AG08395 (cell line): ENCODE results near the gene NAXD.
"Not testable (repeated sequence)": the region's sequence is repeated elsewhere in the genome, so short reads cannot be mapped to it uniquely, and the experiment has no call there.

Source experiments
- DNase-seq: peaks from one replicate; pipeline ENCODE4 v3.0.0; 2012; ENCODE audit warnings: mixed read lengths, low spot score

NAXD gene

DNA sequence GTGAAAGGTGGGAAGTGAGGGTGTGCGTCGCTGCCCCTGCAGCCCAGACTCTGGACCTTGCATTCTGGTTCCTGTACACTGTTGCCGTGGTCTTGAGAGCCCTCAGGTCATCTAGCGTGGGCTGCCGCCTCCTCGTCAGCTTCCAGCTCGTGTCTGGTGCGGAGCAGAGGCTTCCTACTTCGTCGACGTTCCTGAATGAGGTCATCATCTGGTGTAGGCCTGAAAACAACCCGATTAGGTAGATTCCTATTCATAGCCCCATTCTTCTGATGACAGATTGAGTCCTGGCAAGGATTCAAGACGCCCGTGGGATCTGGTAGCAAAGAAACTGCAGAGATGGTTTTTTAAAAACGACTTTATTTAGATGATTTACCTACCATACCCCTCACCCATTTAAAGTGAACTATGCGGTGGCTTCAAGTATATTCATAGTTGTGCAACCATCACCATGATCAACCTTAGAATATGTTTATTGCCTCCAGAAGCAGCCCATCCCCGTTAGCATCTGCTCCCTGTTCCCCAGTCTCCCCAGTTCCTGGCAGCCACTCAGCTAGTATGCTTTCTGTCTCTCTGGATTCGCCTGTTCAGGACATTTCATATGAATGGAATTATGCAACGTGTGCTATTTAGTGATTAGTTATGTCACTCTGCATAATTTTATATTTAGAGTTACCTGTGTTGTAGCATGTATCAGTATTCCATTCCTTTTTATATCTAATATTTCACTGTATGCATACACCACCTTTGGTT is 13.8 kb downstream of the NAXD start:
- no peak for DNase-seq

DNA sequence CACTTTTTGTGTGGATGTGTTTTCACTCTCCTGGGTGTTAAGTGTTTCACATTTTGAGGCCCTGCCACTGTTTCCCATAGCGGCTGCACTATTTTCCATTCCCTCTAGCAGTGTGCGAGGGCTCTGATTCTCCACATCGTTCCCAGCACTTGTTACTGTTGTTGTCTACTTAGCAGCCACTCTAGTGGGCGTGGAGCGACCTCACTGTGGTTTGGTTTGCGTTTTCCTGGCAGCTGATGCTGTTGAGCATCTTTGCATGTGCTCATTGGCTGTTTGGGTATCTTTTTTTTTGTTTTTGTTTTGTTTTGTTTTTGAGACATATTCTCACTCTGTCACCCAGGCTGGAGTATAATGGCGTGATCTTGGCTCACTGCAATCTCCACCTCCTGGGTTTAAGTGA is 14.4 kb downstream of the NAXD start:
- no peak for DNase-seq

DNA sequence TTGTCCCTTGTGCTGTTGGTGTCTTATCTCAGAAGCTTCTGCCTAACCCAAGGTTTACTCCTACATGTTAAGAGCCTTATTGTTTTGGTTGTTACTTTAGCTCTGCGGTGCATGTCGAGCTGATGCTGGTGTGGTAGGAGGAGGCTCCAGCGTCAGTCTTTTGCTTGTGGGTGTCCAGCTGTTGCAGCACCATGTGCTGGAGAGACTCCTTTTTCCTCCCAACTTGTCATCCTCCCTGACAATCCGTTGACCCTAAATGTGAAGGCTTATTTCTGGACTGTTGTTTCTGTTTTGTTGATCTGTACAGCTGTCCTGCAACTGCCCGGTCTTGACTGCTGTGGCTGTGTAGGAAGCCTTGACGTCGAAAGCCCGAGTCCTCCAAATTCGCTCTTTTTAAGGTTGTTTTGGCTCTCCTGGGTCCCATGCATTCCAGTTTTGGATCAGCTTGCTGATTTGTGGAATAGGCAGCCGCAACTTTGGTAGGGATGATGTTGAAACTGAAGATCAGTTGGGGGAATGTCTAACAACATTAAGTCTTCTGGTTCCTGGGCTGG is 15.3 kb downstream of the NAXD start:
- DNase-seq = no peak

DNA sequence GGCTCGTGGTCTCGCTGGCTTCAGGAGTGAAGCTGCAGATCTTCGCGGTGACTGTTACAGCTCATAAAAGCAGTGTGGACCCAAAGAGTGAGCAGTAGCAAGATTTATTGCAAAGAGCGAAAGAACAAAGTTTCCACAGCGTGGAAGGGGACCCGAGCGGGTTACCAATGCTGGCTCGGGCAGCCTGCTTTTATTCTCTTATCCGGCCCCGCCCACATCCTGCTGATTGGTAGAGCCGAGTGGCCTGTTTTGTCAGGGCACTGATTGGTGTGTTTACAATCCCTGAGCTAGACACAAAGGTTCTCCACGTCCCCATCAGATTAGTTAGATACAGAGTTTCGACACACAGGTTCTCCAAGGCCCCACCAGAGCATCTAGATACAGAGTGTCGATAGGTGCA is 16.9 kb downstream of the NAXD start:
- DNase-seq = not testable (repeated sequence)

DNA sequence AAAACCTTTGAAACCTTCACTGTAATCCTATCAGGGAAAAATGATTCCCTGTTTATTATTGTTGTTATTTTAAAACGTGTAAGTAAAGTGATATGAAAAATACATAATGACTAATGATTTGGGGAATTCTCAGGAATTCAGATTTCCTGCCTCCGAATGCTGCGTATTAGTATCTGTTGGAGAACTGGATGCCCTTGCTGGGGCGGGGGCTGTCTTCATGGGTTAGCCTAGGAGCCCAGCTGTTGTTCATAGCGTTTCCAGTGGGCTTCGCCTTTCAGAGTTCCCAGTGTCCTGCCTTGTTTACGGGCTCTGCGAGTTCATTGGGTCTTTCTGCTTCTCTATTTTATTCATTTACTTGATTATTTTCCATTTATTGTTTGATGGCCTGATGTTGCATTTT is 18.4 kb downstream of the NAXD start:
- DNase-seq = no peak

DNA sequence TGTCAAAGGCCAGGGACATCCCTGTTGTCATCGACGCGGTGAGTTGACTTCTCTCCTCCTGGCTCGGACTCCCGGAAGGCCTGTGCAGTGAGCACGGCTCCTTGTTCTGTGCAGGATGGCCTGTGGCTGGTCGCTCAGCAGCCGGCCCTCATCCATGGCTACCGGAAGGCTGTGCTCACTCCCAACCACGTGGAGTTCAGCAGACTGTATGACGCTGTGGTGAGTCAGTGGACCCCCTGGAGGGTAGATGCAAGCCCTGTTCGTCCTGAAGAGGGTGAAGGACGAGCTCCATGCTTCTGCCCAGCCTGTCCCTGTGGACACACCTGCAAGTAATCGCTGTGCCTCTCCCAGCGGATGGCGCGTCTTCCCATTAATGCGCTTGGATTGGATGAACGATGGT is 19.2 kb downstream of the NAXD start:
- no peak for DNase-seq

DNA sequence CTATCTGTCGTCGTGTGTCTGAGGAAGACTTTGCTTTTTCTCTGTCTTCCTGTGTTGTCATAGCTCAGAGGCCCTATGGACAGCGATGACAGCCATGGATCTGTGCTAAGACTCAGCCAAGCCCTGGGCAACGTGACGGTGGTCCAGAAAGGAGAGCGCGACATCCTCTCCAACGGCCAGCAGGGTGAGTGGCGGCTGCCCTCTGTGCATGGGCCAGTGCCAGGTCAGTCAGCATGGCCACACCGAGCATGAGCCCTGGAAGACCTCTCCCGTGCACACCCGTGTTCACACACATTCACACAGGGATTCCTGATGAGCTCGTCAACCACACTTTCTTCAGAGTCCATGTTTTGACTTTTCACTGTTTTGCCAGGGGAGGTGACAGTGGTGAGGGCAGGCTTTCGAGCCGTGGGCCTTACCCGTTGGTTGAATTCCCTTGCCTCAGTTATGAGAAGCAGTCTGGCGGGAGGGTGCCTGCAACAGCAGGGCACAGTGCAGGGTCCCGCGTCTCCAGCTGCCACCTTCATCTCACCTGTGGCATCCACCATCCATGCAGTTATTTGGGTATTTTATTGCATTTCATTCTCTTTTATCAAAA is 20.2 kb downstream of the NAXD start:
- DNase-seq = no peak

DNA sequence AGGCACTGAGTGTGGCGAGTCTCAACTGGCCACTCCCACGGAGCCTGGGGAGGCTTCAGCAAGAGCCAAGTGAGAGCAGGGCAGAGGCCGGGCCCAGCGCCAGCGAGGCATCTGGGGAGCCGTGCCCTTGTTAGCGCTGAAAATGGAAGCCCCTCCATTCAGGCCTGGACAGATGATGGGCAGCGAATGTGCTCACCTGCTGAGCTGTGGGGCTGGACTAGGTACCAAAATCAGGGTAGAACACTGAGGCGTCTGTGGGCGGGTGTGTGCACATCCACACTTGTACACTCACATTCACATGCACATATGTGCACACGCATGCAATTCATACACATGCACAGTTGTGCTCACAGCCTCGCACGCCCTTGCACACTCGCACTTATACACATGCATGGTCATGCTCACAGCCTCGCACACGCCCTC is 20.7 kb downstream of the NAXD start:
- no peak for DNase-seq

DNA sequence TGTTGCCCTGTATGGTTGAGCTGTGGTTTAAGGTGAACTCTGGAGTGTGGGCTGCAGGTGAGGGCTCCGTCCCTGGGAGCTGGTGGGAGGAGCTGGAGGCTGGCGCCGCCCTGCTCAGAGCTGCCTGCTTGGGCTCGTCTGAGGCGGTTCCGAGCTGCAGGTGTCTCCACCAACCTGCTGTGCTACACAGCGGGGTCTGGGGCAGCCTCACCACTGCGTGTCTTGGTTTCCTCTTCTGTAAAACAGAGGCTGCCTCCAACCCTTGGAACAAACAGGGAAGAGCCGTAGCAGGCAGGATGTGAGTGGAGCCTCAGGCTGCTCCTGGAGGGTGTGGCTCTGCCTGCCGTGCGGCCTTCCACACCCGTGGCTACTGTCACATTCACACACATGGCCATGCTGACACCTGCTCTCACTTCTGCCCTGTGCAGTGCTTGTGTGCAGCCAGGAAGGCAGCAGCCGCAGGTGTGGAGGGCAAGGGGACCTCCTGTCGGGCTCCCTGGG is 21.4 kb downstream of the NAXD start:
- no peak for DNase-seq

DNA sequence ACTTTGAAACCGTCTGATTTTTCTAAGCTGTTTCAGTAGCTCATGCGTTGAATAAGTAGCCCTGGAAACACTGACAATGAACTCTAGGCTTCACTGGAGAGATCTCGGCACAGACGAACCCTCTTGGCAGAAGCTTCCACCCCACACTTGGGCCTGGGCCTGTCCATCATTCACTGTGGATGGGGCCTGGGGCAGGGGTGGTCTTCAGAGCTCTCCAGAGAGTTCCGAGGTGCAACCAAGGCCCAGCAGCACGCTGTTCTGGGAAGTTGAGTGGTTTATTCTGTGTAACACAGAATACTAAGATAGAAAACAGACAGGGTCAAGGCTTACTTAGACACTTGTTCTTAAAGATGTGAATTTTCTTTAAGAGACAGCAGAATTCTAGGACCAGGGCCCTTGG is 21.9 kb downstream of the NAXD start:
- no peak for DNase-seq

DNA sequence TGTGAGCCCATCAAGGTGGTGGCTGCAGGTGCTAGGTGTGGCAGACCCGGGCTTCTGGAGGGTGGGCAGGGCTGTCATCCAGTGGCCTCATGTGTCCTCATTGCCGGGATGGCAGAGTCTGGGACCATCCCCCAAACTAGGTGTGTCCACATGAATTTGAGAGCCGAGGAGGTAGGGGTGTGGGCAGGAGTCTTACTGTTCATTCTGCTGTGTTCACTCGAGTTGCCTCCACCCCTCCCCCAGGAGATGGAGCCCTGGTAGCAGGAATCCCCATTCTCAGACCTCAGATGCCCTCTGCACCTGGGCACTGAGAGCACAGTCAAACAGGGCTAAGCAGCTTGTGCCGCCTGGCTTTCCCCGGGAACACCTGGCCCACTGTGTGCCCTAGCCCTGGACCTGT is 22.4 kb downstream of the NAXD start:
- no peak for DNase-seq

DNA sequence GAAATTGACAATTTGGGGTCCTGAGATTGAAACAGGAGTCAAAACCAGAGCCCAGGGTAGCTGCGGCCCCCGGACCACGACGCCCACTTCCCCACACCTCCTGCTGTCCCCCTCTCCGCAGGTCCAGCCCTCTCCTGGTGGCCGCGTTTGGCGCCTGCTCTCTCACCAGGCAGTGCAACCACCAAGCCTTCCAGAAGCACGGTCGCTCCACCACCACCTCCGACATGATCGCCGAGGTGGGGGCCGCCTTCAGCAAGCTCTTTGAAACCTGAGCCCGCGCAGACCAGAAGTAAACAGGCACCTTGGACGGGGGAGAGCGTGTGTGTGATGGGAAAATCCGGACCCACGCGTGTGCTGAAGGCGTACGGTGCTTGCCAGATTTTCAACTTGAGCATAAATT is 22.9 kb downstream of the NAXD start:
- no peak for DNase-seq

DNA sequence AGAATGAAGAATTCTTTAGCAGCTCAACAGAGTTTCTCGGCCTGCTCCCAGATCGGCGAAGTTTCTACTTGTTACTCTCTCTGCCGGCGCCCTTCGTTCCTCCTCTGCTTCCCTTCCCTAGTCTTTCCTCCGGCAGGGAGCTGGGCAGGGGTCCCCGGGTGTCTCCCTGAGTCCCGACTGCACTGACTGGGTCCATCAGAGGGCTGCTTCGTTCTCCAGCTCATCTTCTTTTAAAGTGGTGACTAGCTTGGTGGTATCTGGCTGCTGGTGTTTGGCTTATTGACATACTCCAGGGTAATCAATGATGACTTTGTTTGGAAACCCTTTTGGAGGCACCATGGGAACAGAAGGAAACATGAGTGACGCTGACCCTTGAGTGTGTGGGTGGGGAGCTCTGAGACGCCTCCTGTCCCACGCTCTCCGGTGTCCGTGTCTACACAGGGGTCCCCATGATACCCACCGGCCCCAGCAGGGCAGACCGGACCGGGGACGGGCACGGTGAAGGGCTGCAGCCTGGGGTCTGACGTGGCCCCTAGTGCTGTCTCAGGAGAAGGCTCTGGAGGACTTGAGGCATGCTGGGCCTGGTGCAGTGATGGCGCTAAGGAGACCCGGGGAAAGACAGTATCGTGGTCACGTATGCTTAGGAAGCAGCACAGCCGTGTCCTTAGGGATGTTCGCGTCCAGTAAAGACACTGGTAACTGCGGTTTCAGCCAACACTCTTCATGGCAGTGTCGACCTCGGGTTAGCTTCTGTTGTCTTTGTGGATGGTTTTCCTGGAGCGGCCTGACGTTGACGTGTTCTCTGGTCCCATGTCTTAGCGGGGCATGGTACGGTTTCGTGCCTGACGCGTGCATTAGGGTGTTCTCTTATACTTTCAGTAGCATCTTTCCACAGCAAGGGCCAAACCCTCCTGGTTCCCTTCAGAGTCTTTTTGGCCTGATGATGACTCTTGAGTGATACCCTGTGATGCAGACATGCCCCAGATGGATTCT is 23.8 kb downstream of the NAXD start:
- DNase-seq = no peak

DNA sequence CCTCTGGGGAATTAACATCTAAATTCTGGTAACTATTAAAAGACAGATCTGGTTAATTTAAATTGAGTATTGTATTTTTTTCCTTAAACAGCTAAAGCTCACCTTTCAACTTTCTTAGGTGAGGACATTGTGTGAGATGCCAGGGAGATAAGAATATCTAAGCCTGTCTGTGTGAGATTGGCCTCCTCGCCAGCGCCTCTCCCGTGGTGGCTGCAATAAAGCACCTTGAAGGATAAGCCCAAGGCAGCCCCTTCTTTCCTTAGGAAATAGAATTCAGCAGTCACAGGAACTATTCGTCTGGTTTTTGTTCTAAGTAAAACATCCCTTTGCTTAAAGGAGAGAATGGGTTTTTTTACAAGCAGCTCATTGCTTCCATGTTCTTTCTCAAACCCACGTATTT is 24.6 kb downstream of the NAXD start:
- DNase-seq = no peak

DNA sequence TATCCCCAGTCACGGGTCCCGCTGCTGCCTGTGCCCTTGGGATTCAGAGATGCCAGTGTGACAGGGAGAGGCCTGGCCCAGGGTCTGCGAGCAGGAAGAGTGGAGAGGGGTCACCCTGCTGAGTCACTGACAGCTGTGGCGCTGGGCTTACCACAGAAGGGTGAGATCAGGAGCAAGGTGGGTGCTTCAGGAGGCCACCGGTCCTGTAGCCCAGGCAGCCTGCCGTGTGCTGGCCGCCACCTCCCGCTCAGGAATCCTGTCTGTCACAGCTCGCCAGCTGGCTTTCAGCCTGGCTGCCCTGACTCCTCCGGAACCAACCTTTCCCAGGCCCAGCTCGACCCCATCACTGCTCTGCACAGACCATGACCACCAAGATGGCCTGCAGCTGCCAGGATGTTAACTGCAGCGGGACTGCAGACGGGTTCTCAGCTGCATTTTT is 25.3 kb downstream of the NAXD start:
- DNase-seq = no peak

DNA sequence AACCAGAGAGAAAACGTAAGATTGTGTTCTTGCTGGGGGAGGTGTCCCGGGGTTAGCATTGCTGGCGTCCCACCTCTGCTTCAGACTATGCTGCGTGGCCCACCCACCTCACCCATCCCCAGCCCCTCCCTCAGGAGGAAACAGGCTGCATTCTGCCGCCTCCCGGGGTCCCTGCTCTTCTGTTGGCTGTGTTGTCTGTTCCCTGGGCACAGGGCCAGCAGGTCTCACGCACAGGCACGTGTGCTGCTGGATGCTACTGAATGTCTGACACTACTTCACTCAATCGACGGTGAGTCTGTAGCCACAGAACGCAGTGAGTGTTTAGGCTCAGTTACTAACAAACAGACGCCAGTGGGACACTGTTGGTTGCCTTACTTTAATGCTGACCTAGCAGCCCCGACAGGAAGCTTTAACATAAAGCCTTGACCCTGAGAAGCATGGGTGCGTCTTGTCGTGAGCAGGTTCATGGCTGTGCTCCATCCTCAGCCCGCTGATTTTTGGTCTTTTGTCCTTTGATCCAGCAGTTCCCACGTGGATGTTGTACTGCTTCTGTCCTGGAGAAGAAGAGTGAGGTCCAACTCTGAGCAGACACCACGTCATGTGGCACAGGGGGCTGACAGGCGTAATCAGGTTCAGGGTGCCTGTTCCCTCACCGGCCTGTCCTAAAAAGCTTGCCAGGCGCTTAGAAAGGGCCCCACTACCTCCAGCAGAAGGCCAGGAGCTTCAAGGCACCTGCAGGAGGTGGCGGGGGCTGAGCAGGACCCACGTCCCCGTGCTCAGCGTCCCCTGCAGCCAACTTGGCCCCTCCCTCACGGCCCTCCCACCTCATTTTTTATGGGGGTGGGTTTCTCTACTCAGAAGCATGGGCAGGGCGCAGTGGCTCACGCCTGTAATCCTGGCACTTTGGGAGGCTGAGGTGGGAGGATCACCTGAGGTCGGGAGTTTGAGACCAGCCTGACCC is 26.0 kb downstream of the NAXD start:
- no peak for DNase-seq

DNA sequence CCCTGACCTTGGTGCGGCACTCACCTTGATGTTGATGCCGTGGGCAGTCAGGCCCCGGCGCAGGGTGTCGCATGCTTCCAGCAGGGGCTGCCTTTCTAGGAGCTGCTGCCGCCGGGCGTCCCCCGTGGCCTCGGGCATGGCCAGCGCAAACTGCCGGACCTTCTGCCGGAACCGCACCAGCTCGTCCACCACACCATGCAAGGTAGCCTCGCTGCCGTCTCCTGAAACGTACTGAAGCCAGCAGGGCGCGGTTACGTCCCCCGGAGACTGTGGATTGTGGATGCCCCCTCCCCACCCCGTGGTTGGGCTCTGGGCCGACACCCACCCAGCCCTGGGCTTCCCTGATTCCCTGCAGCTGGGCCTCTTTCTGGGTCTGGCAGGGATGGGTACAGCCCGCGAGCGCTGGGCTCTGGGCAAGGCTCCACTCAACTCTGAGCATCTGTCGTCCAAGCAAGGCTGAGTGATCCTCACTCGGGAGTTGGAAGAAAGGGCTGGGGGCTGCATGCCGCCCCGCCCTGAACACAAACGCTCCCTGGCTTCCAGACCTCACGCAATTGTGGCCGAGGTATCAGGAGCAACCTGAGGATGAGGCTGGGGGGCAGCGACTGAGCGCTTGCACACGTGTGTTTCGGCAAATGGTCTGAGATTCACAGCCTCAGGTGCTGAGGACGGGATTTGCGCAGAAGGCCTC is 27.1 kb downstream of the NAXD start:
- DNase-seq = no peak

DNA sequence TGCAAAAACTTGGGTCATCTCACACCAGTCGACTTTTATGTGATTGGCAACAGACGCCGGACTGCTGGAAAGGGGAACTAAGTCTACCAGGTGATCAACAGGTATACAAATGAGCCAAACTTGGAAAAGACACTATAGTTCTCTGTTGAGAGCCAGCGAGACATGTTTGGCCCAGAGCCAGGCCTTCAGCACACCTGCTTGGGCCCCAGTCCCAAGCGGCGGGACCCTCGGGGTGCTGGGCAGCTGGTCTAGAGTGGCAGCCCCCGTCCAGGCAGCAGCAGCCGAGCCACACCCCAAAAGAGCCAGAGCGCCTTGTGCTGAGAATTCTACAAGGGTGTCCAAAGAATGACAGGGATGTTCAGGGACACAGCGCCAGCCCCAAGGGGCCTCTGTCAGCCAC is 28.0 kb downstream of the NAXD start:
- no peak for DNase-seq

DNA sequence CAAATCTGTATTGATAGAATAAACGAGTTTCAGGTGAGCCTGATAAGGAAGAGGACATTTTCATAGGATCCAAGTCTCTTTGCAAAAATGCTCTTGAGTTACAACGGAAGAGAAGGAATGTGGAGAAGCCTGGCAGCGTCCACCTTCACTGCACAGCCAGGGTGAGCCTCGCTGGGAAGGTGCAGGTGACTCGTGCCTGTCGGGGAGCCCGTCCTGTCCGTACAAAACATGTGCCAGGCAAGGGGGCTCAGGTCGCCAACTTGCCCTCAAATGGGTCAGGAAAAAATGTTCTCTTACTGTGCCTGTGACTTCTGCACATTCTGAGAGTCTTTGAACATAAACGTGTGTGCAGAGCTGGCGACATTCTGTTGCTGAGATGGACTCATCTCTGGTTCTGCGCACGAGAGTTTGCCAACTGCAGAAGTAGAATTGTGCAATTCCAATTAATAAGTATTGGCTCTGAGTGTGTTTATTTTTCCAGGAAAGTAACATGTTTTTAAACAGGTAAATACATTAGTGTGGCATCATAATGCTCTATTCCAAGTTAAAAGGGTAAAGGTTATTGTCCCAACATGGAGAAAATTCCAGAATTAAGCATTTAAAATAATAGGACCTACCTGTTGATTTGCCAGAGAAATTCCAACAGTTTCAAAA is 28.6 kb downstream of the NAXD start:
- DNase-seq = no peak
